Panc1 (cell line): ENCODE data around the gene CCDC83. TPM values are rescaled to one million over a fixed set of nuclear protein-coding genes. Genes with fewer than 3 reads are reported as not detected.

Source experiments
- ATAC-seq: fragments of 200-7000 bp; cut with Tn5 transposase; 2 replicates; pipeline ENCODE4 v1.9.1; 2020; ENCODE audit warnings: mild to moderate bottlenecking, moderate library complexity
- BruUV-seq: library from RNA; stranded (reverse); fragments of 400-500 nt; replicated peaks from 2 replicates; lab custom pipeline; 2021; lab: Mats Ljungman, UMichigan
- CTCF ChIA-PET: fragments of 300-600 bp; sonication (Branson Sonifier 250); formaldehyde crosslinking; loops from one replicate; lab custom pipeline; 2022; ENCODE audit warnings: antibody characterized with exemption; lab: Charles Lee
- POLR2A ChIA-PET: fragments of 300-600 bp; sonication (Branson Sonifier 250); formaldehyde crosslinking; loops from one replicate; lab custom pipeline; 2022; ENCODE audit warnings: antibody characterized with exemption; lab: Charles Lee
- DNase-seq: peaks from one replicate; pipeline ENCODE4 v3.0.0-alpha.2; 2010; ENCODE audit warnings: low read depth, low spot score
- H3K27ac ChIP-seq: 2 replicates; pipeline ENCODE4 v1.5.1; 2011; ENCODE audit warnings: mild to moderate bottlenecking, low read length, inconsistent platforms
- H3K27me3 ChIP-seq: fragments of 200-500 bp; sonication (Bioruptor generic); 2 replicates; pipeline ENCODE4 v1.6.0; 2014; ENCODE audit warnings: low read length, inconsistent platforms; ENCODE audit not compliant: control insufficient read depth, insufficient read depth
- H3K36me3 ChIP-seq: fragments of 200-500 bp; sonication (Bioruptor generic); 2 replicates; pipeline ENCODE4 v1.5.1; 2014; ENCODE audit warnings: inconsistent platforms, mild to moderate bottlenecking, low read length, moderate library complexity; ENCODE audit not compliant: control insufficient read depth, insufficient read depth
- H3K4me1 ChIP-seq: 2 replicates; pipeline ENCODE4 v1.5.1; 2011; ENCODE audit warnings: inconsistent platforms, mild to moderate bottlenecking, low read length, moderate library complexity; ENCODE audit not compliant: control insufficient read depth, insufficient read depth
- H3K4me3 ChIP-seq, 2 experiments: 2 replicates each; pipeline ENCODE4 v1.5.1; 2011 to 2012; ENCODE audit warnings: low read depth in 2 of 2, low read length in 2 of 2, mild to moderate bottlenecking in 2 of 2, inconsistent platforms in 1 of 2, moderate library complexity in 1 of 2
- H3K9me3 ChIP-seq: fragments of 200-500 bp; sonication (Bioruptor generic); 2 replicates; pipeline ENCODE4 v1.5.1; 2014; ENCODE audit warnings: low read depth, mild to moderate bottlenecking, inconsistent platforms, low read length, moderate library complexity; ENCODE audit not compliant: control insufficient read depth, insufficient read depth
- CTCF ChIP-seq: fragments of 450-650 bp; IDR thresholded peaks from 2 replicates; pipeline ENCODE4 v1.5.1; 2017; ENCODE audit warnings: mild to moderate bottlenecking
- POLR2AphosphoS5 ChIP-seq: IDR thresholded peaks from 2 replicates; pipeline ENCODE4 v1.6.1; 2012; ENCODE audit warnings: mild to moderate bottlenecking, low read depth, low read length, moderate library complexity
- REST ChIP-seq, 2 experiments: IDR thresholded peaks; 2 replicates each; pipeline ENCODE4 v1.6.1; 2011 to 2012; ENCODE audit warnings: low read depth in 2 of 2, control low read depth in 1 of 2, low read length in 1 of 2, mild to moderate bottlenecking in 1 of 2, moderate library complexity in 1 of 2; ENCODE audit not compliant: insufficient read depth in 1 of 2
- SIN3A ChIP-seq: IDR thresholded peaks from 2 replicates; pipeline ENCODE4 v1.6.1; 2012; ENCODE audit warnings: low read depth, mild to moderate bottlenecking, low read length, moderate library complexity, borderline replicate concordance; ENCODE audit not compliant: insufficient read depth
- TCF7L2 ChIP-seq: IDR thresholded peaks from 2 replicates; pipeline ENCODE4 v1.6.1; 2011; ENCODE audit warnings: mild to moderate bottlenecking, low read depth, low read length, inconsistent platforms
- in situ Hi-C: cut with HindIII; loops from 2 replicates; pipeline ENCODE4 v1.10.0; 2016; ENCODE audit warnings: low sequenced_read_pairs, low pct_unique_long_range_greater_than_20kb
- intact Hi-C: fragments of 100-400 bp; cut with micrococcal nuclease; formaldehyde crosslinking; loops from one replicate; pipeline ENCODE4 v1.10.0; 2022; ENCODE audit not compliant: unreplicated experiment
- total RNA-seq: library from RNA; stranded (reverse); gene quantifications from one replicate; pipeline ENCODE4 v1.2.1, GENCODE V29; 2021; ENCODE audit not compliant: unreplicated experiment

CCDC83 gene
- total RNA-seq, 1 experiment from 2014 or later = not detected

- no peak overlapping the region for H3K4me3 ChIP-seq
- in situ Hi-C loops = no loop called here
Measured at GRCh38 chr11:85934596-85935169, 79.5 kb downstream of the CCDC83 start.

GRCh38 chr11:85935751-85936150 is 80.6 kb downstream of the CCDC83 start:
- DNase-seq (no peak), ATAC-seq (no peak)
- Histone ChIP-seq H3K36me3 (no peaks in the 10 kb centered on the region), H3K9me3 (no peaks in the 10 kb centered on the region), H3K27ac (no peak overlapping the region), H3K27me3 (no peaks in the 10 kb centered on the region), H3K4me3 (no peak overlapping the region), H3K4me1 (no peaks in the 10 kb centered on the region)
- BruUV-seq = no TSS peak
- ChIA-PET CTCF (no interaction called here), POLR2A (no interaction called here)
- TF ChIP-seq TCF7L2 = no peak
- TF ChIP-seq CTCF = no peak
- TF ChIP-seq SIN3A = no peak
- TF ChIP-seq POLR2AphosphoS5 = no peak
- no peak for TF ChIP-seq REST (IDR thresholded peaks at IDR 0.05; ENCODE audit: insufficient read depth in 1 of 2, low read depth in 2 of 2, low read length in 1 of 2)
- intact Hi-C loops = no loop called here
- in situ Hi-C loops = no loop called here

More at GRCh38 chr11:85934596-85935169, 79.5 kb downstream of the CCDC83 start:
- intact Hi-C loops = no loop called here
- POLR2A ChIA-PET = no interaction called here
- ATAC-seq (no peak), DNase-seq (no peak)
- Histone ChIP-seq H3K36me3 (no peaks in the 10 kb centered on the region), H3K9me3 (no peaks in the 10 kb centered on the region), H3K4me1 (no peaks in the 10 kb centered on the region), H3K27me3 (no peaks in the 10 kb centered on the region), H3K27ac (no peak overlapping the region)
- BruUV-seq = no TSS peak
- CTCF ChIA-PET = no interaction called here
- TF ChIP-seq REST (IDR thresholded peaks at IDR 0.05; ENCODE audit: insufficient read depth in 1 of 2, low read depth in 2 of 2, low read length in 1 of 2) (no peak), TCF7L2 (no peak), POLR2AphosphoS5 (no peak), CTCF (no peak), SIN3A (no peak)
